ENCODE data around the gene SLC66A2. TPM values are rescaled to one million over a fixed set of nuclear protein-coding genes. Genes with fewer than 3 reads are reported as not detected.

Gene SLC66A2
- total RNA-seq, 2 donors from 2014 or later, result 39.1 to 51.2 TPM

GRCh38 chr18:79856119-79857007, 95.1 kb downstream of the SLC66A2 start:
- no peaks in the 10 kb centered on the region for H3K9me3 ChIP-seq
- ATAC-seq (ENCODE audit: insufficient number of reproducible peaks, low FRiP score, low read depth) (no peak), DNase-seq (ENCODE audit: low spot score) (no peak)
- no peak overlapping the region for H3K4me3 ChIP-seq
- TF ChIP-seq CTCF (IDR thresholded peaks at IDR 0.05), result no peak
- no peaks in the 10 kb centered on the region for H3K36me3 ChIP-seq
- H3K4me1 ChIP-seq (ENCODE audit: control insufficient read depth in 1 of 2, low read depth in 2 of 2), result no peaks in the 10 kb centered on the region
- H3K27me3 ChIP-seq (replicated peaks; ENCODE audit: insufficient read depth), result no peaks in the 10 kb centered on the region
- H3K27ac ChIP-seq, result no peak overlapping the region

- ATAC-seq (ENCODE audit: insufficient number of reproducible peaks, low FRiP score, low read depth) (no peak), DNase-seq (ENCODE audit: low spot score) (no peak)
- no peak overlapping the region for H3K4me3 ChIP-seq
- no peaks in the 10 kb centered on the region for H3K9me3 ChIP-seq
- no peaks in the 10 kb centered on the region for H3K36me3 ChIP-seq
- H3K27ac ChIP-seq, result no peak overlapping the region
- H3K27me3 ChIP-seq (replicated peaks; ENCODE audit: insufficient read depth), result no peaks in the 10 kb centered on the region
- no peaks in the 10 kb centered on the region for H3K4me1 ChIP-seq (ENCODE audit: control insufficient read depth in 1 of 2, low read depth in 2 of 2)
- no peak for TF ChIP-seq CTCF (IDR thresholded peaks at IDR 0.05)
Observed at GRCh38 chr18:79855147-79855933, 96.1 kb downstream of the SLC66A2 start.

GRCh38 chr18:79853993-79854364, 97.5 kb downstream of the SLC66A2 start:
- H3K9me3 ChIP-seq, result no peaks in the 10 kb centered on the region
- ATAC-seq (ENCODE audit: insufficient number of reproducible peaks, low FRiP score, low read depth), result no peak
- no peaks in the 10 kb centered on the region for H3K27me3 ChIP-seq (replicated peaks; ENCODE audit: insufficient read depth)
- H3K27ac ChIP-seq, result no peak overlapping the region
- H3K4me1 ChIP-seq (ENCODE audit: control insufficient read depth in 1 of 2, low read depth in 2 of 2), result no peaks in the 10 kb centered on the region
- no peak overlapping the region for H3K4me3 ChIP-seq
- DNase-seq (ENCODE audit: low spot score), result no peak
- no peak for TF ChIP-seq CTCF (IDR thresholded peaks at IDR 0.05)
- no peaks in the 10 kb centered on the region for H3K36me3 ChIP-seq

- Histone ChIP-seq H3K9me3 (no peaks in the 10 kb centered on the region), H3K4me1 (ENCODE audit: control insufficient read depth in 1 of 2, low read depth in 2 of 2) (no peaks in the 10 kb centered on the region), H3K27ac (no peak overlapping the region), H3K4me3 (no peak overlapping the region), H3K27me3 (replicated peaks; ENCODE audit: insufficient read depth) (no peaks in the 10 kb centered on the region), H3K36me3 (no peaks in the 10 kb centered on the region)
- ATAC-seq (ENCODE audit: insufficient number of reproducible peaks, low FRiP score, low read depth) (no peak), DNase-seq (ENCODE audit: low spot score) (no peak)
- TF ChIP-seq CTCF (IDR thresholded peaks at IDR 0.05), result no peak
Observed at GRCh38 chr18:79853303-79853992, 98.0 kb downstream of the SLC66A2 start.

Measured in thoracic aorta (tissue), 2 donors.